NCI-H187 treated with DMSO at 0.1 percent for 48 hours (cell line): ENCODE results near the gene IGSF3.

Experiments
- DNase-seq: peaks from one replicate; lab custom pipeline; 2025; lab: John Stamatoyannopoulos, UW

The IGSF3 gene

GRCh38 chr1:116667575-116668105, at the start of gene IGSF3:
Gene IGSF3 (minus strand): TSS chr1:116667733. CDS start chr1:116666326, 1,407 bp downstream.
- no peak for DNase-seq

GRCh38 chr1:116717318-116717717, 49.8 kb upstream of the IGSF3 start:
- no peak for DNase-seq

- DNase-seq, result no peak
Measured at GRCh38 chr1:116716391-116716790, 48.9 kb upstream of the IGSF3 start.

- DNase-seq, result no peak
Measured at GRCh38 chr1:116713474-116713873, 45.9 kb upstream of the IGSF3 start.

- no peak for DNase-seq
Measured at GRCh38 chr1:116712510-116712909, 45.0 kb upstream of the IGSF3 start.

GRCh38 chr1:116711263-116711840, 43.8 kb upstream of the IGSF3 start:
- peak; percentile 26 for DNase-seq

GRCh38 chr1:116710420-116711262, 43.1 kb upstream of the IGSF3 start:
- no peak for DNase-seq

GRCh38 chr1:116709666-116710167, 42.2 kb upstream of the IGSF3 start:
- no peak for DNase-seq

- no peak for DNase-seq
Measured at GRCh38 chr1:116708255-116708900, 40.8 kb upstream of the IGSF3 start.

- DNase-seq, result no peak
Measured at GRCh38 chr1:116706841-116707240, 39.3 kb upstream of the IGSF3 start.

GRCh38 chr1:116706123-116706522, 38.6 kb upstream of the IGSF3 start:
- no peak for DNase-seq

- no peak for DNase-seq
Measured at GRCh38 chr1:116704278-116704677, 36.7 kb upstream of the IGSF3 start.

- DNase-seq, result no peak
Measured at GRCh38 chr1:116699605-116700004, 32.1 kb upstream of the IGSF3 start.

- DNase-seq, result no peak
Measured at GRCh38 chr1:116698244-116698595, 30.7 kb upstream of the IGSF3 start.

- no peak for DNase-seq
Measured at GRCh38 chr1:116697548-116698243, 30.2 kb upstream of the IGSF3 start.

- no peak for DNase-seq
Measured at GRCh38 chr1:116694524-116694923, 27.0 kb upstream of the IGSF3 start.

GRCh38 chr1:116693759-116694480, 26.4 kb upstream of the IGSF3 start:
- DNase-seq, result no peak

- DNase-seq, result no peak
Measured at GRCh38 chr1:116692879-116693278, 25.3 kb upstream of the IGSF3 start.

- no peak for DNase-seq
Measured at GRCh38 chr1:116690849-116691406, 23.4 kb upstream of the IGSF3 start.

- no peak for DNase-seq
Measured at GRCh38 chr1:116690396-116690848, 22.9 kb upstream of the IGSF3 start.
